Activated naive CD4-positive, alpha-beta T cell (primary cell): ENCODE measurements around the gene ETV3L.

Source experiments
- DNase-seq, 4 experiments: peaks; one replicate each; lab custom pipeline; 2025; lab: John Stamatoyannopoulos, UW

The ETV3L gene

DNA sequence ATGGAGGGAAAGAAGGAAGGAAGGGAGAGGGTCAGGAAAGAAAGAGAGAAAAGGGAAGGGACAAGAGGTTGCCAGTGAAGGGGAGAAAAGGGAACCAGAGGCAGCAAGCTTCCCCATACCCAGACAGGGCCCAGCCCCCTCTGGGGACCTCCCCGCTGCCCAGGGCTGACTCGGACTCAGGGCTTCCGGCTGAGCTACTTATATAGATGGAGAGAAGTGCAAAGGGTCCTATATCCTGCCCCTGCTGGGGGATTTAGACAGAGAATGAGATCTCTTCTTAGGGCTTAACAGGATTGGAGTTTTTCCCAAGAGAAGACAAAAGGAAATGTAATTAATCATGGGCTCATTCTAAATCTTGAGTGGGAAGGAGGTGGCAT lies at the start of gene ETV3L:
Gene ETV3L (minus strand): TSS at position 176 of the 377 bp plus-strand sequence. CDS start 285 bp downstream, outside the sequence.
- DNase-seq, result no peak

GRCh38 chr1:157147906-157148700 lies 48.5 kb upstream of the ETV3L start:
- DNase-seq, result no peak

DNA sequence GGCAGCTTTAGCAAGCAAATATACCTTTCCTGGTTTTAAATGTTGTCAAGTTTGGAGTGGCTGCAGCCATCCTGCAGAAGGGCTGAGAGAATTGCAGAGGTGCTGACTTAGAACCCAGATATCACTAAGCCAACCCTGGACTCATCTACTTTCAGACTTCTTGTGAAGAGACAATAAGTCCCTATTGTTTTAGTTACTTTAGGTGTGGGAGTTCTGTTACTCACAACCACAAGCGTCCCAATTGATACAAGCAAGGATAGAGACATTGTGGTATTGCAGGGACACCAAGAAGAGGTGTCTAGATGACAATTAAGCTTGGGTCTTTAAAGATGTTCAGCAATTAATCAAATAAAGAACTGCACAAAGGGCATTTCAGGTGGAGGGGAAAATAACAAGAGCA lies 47.4 kb upstream of the ETV3L start:
- DNase-seq, result no peak

DNA sequence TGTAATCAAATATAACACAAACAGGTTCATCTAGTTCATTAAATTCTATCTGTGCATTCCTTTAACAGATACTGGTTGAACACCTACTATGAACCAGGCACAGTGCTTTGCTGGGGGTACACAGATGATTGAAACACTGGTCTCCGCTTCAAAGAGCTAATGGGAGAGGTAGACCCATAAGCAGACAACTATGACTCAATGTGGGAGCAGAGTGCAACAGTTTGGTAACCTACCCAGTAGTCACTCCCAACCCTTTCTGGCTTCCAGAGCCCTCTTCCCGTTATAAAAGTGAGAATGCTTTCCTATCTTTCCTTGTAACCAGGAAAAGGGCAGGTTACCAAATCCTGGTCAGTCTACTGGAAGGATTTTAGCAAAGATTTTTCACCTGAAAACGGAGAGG lies 46.6 kb upstream of the ETV3L start:
- no peak for DNase-seq

GRCh38 chr1:157145076-157145475 lies 45.5 kb upstream of the ETV3L start:
- DNase-seq, result no peak

GRCh38 chr1:157144509-157144908 lies 44.9 kb upstream of the ETV3L start:
- DNase-seq, result no peak

- DNase-seq, result no peak
These were observed 43.3 kb upstream of the ETV3L start for GRCh38 chr1:157142765-157143423.

- DNase-seq, result no peak
These were observed 42.6 kb upstream of the ETV3L start for GRCh38 chr1:157142201-157142600.

GRCh38 chr1:157141212-157141855 lies 41.7 kb upstream of the ETV3L start:
- DNase-seq, result no peak

DNA sequence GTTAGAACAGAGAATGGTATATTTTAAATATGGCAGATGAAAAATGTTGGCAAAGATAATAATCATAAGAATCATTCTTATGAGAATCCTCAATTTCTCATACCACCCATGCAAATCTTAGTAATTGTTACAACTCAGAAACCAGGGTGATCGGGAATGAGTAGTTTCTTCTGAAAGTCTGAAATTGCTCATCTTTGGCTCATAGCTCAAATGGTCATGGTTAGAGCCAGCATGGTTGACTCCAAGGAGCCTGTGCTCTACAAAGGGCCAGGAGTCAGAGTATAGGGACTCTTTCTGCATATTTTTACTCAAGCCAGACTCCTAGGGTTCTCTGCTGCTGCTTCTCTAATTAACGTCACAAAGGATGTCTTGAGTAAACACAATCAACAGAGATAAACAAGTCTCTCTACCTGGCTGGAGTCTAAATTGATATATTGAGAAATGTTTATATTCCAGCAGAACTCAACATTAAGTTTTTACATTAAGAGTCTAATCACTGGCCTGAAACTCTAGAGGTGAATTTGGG lies 40.5 kb upstream of the ETV3L start:
- DNase-seq, result no peak

- DNase-seq, result no peak
These were observed 39.6 kb upstream of the ETV3L start for GRCh38 chr1:157139052-157139715.

GRCh38 chr1:157138220-157139051 lies 38.8 kb upstream of the ETV3L start, which contains the start of gene ETV3:
Gene ETV3, minus strand, starts transcription at chr1:157138395. Its CDS starts 2,043 bp downstream, at chr1:157136352.
- peak; percentile 49 to 76 (median 56) for DNase-seq

GRCh38 chr1:157137408-157138219 lies 38.0 kb upstream of the ETV3L start:
- DNase-seq, result peak in 1 of 4 experiments; percentile 43

DNA sequence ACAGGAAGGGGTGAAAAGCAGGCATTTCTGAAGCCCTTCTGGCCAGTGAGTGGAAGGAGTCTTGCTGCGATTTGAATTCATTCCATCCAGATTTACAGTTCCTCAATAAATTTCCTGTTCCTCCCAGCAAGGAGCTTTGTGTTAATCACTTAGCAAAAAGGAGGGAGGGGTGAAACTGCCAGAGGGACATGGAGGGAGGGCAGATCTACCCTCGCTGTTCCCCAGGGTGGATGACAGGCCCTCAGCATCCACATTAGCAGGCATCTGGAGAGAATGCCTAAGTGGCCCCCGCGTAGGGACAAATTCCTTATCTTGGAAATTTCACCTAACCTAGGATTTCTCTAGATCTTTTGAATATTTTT lies 37.4 kb upstream of the ETV3L start:
- DNase-seq, result no peak

- DNase-seq, result no peak
These were observed 36.5 kb upstream of the ETV3L start for GRCh38 chr1:157136133-157136532.

GRCh38 chr1:157135646-157136045 lies 36.0 kb upstream of the ETV3L start:
- DNase-seq, result no peak

DNA sequence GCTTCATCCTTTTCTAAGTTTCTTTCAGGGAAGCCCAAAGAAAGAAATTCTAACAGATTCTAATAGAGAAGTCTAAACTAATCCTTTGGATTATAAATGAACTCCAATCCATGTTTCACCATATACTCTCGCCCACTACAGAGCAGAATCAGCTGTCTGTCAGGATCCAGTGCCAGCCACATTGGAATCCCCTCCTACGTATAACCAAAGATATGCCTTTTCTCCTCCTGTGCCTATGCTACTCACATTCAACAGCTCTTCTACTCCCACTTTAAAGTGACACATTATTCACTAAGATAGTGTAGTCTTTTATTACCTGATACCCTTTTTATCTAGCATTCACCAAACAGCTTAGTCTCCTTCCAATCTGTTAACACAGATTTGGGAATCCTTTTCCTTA lies 35.5 kb upstream of the ETV3L start:
- no peak for DNase-seq

DNA sequence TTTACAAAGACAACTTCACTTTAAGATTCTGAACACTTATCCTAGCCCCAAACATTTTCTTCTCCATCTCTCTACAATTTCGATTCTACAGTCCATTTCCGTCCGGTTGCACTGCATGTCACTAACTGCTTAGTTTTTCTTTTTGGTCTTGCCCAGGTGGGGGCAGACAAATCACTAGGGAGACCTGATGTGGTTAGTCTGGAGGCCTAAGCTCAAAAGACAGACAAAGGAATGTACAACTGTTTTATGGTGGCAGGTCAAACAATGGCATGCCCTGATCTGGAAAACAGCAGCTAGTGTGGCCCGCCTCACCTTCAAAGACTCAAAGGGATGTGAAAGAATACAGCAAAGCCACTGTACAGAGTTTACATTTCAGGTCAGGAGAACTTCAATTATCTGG lies 34.8 kb upstream of the ETV3L start:
- DNase-seq, result no peak

GRCh38 chr1:157133426-157133825 lies 33.8 kb upstream of the ETV3L start:
- no peak for DNase-seq

- no peak for DNase-seq
These were observed 33.1 kb upstream of the ETV3L start for GRCh38 chr1:157132616-157133167.
